ENCODE data around the gene SEC14L5. TPM values are rescaled to one million over a fixed set of nuclear protein-coding genes. Genes with fewer than 3 reads are reported as not detected.

SEC14L5 gene
- total RNA-seq, 1 experiment from 2014 or later = 0.27 TPM

DNA sequence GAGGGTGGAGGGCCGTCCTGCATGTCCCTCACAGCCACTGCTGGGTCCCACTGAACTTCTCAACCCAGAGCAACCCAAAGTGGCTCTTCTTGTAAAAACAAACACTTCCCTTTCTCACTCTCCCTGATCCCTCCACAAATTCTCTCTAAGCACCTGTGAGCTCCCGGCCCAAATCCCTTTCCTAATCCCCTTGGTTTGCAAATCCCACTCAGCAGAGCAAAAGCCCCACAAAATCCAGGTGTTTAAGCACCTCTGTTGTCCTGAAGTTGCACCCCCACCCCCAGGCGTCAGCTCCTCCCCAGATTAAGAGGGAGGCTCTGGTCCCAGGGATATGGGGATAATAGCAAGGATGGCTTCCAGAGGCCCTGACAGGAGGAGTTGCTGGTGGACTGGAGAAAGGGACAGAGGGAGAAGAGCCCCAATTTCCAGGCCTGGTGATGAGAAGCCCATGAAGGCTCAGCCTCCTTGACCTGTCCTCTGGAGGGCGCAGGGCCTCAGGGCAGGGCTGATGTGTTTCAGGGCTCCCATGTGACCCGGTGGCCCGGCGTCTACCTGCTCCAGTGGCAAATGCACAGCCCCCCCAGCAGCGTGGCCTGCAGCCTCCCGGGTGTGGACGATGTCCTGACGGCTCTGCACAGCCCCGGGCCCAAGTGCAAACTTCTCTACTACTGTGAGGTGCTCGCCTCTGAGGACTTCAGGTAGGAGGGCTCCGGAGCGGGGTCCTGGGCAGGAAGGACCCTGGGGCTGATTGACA, 52.6 kb downstream of the SEC14L5 start (continued):
- TF ChIP-seq, protein P1, sequence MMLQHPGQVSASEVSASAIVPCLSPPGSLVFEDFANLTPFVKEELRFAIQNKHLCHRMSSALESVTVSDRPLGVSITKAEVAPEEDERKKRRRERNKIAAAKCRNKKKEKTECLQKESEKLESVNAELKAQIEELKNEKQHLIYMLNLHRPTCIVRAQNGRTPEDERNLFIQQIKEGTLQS (IDR thresholded peaks at IDR 0.05) = no peak
- TF ChIP-seq ELF1 (IDR thresholded peaks at IDR 0.05; ENCODE audit: borderline replicate concordance, low read depth) = no peak
- TF ChIP-seq FOSL1 (IDR thresholded peaks at IDR 0.05; ENCODE audit: low read depth) = no peak
- no peak for TF ChIP-seq TCF7L2 (IDR thresholded peaks at IDR 0.05; ENCODE audit: borderline replicate concordance, extremely low read depth, insufficient read depth, insufficient read length)
- no peak for TF ChIP-seq CBX3 (IDR thresholded peaks at IDR 0.05; ENCODE audit: low read depth)
- TF ChIP-seq ZNF274 (IDR thresholded peaks at IDR 0.05; ENCODE audit: low read depth, low read length) = no peak
- TF ChIP-seq EZH2phosphoT487 (IDR thresholded peaks at IDR 0.05; ENCODE audit: borderline replicate concordance) = no peak
- TF ChIP-seq POLR2AphosphoS5 (IDR thresholded peaks at IDR 0.05; ENCODE audit: low read depth, low read length) = no peak
- no peak for TF ChIP-seq YY1 (IDR thresholded peaks at IDR 0.05; ENCODE audit: extremely low read depth, insufficient replicate concordance, low read depth, low read length)
- no peak for TF ChIP-seq ZFX (IDR thresholded peaks at IDR 0.05)
- TF ChIP-seq, protein P2, sequence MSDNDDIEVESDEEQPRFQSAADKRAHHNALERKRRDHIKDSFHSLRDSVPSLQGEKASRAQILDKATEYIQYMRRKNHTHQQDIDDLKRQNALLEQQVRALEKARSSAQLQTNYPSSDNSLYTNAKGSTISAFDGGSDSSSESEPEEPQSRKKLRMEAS (IDR thresholded peaks at IDR 0.05) = no peak

DNA sequence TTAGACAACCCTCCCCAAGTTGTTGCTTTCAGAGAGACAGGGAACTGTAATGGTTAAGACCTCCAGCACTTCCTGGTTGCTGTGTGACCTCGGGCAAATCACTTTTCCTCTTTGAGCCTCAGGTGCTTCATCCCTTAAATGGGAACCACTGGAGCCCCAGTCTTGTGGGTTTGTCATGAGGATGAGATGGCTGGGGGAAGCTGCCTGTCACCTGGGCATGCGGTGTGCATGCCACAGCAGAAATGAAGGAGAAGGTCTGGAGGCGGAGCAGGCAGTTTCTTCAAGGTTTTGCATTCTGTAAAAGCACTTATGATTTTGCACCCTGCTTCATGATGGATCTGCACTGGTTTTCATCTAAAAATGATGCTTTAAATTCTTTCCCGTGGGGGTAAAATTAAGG, 53.5 kb downstream of the SEC14L5 start:
- no peak overlapping the region for H3K9ac ChIP-seq (ENCODE audit: low read length)
- intact Hi-C loops (cut with micrococcal nuclease) = no loop called here
- POLR2A ChIA-PET = no interaction called here
- CTCF ChIA-PET = no interaction called here
- ATAC-seq (no peak), DNase-seq (ENCODE audit: low read depth, low spot score) (no peak)
- no peaks in the 10 kb centered on the region for H3K79me2 ChIP-seq (ENCODE audit: insufficient read depth, low read length)
- no TSS peak for BruUV-seq (replicated peaks)
- no peak overlapping the region for H2AFZ ChIP-seq (ENCODE audit: low read depth, low read length, poor library complexity, severe bottlenecking)
- RAD21 ChIA-PET (ENCODE audit: low non-redundant PET in 1 of 2, low total read pairs in 2 of 2, uncharacterized antibody in 2 of 2, unreplicated experiment in 2 of 2) = no interaction called here
- no peaks in the 10 kb centered on the region for H4K20me1 ChIP-seq (ENCODE audit: insufficient read depth)
- H3K4me1 ChIP-seq (ENCODE audit: control insufficient read depth in 1 of 2, insufficient read depth in 2 of 2, low read length in 2 of 2) = no peaks in the 10 kb centered on the region
- no peak overlapping the region for H3K4me2 ChIP-seq (ENCODE audit: low read length)
- no peaks in the 10 kb centered on the region for H3K36me3 ChIP-seq (ENCODE audit: control insufficient read depth in 1 of 2, insufficient read depth in 2 of 2, low read length in 2 of 2)
- H3K27ac ChIP-seq (ENCODE audit: low read depth, low read length) = no peak overlapping the region
- H3K9me3 ChIP-seq (ENCODE audit: control insufficient read depth in 1 of 2, insufficient read depth in 1 of 2, low read depth in 1 of 2, low read length in 2 of 2) = no peaks in the 10 kb centered on the region
- H3K4me3 ChIP-seq (replicated peaks in 1 of 2; ENCODE audit: low read depth in 1 of 2, low read length in 2 of 2) = no peak overlapping the region
- no peaks in the 10 kb centered on the region for H3K27me3 ChIP-seq (ENCODE audit: insufficient read depth, low read length)
- H3K9me2 ChIP-seq (ENCODE audit: insufficient read depth) = no peaks in the 10 kb centered on the region
- no peak for TF ChIP-seq SRF (IDR thresholded peaks at IDR 0.05; ENCODE audit: low read depth)
- TF ChIP-seq, protein P3, sequence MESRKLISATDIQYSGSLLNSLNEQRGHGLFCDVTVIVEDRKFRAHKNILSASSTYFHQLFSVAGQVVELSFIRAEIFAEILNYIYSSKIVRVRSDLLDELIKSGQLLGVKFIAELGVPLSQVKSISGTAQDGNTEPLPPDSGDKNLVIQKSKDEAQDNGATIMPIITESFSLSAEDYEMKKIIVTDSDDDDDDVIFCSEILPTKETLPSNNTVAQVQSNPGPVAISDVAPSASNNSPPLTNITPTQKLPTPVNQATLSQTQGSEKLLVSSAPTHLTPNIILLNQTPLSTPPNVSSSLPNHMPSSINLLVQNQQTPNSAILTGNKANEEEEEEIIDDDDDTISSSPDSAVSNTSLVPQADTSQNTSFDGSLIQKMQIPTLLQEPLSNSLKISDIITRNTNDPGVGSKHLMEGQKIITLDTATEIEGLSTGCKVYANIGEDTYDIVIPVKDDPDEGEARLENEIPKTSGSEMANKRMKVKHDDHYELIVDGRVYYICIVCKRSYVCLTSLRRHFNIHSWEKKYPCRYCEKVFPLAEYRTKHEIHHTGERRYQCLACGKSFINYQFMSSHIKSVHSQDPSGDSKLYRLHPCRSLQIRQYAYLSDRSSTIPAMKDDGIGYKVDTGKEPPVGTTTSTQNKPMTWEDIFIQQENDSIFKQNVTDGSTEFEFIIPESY (IDR thresholded peaks at IDR 0.05; ENCODE audit: extremely low read depth, insufficient replicate concordance, low read length) = no peak
- no peak for TF ChIP-seq TCF7L2 (IDR thresholded peaks at IDR 0.05; ENCODE audit: borderline replicate concordance, extremely low read depth, insufficient read depth, insufficient read length)
- no peak for TF ChIP-seq RAD21 (IDR thresholded peaks at IDR 0.05; ENCODE audit: low read depth)
- TF ChIP-seq EGR1 (IDR thresholded peaks at IDR 0.05; ENCODE audit: low read depth) = no peak
- TF ChIP-seq EZH2phosphoT487 (IDR thresholded peaks at IDR 0.05; ENCODE audit: borderline replicate concordance) = no peak
- TF ChIP-seq FOSL1 (IDR thresholded peaks at IDR 0.05; ENCODE audit: low read depth) = no peak
- TF ChIP-seq, protein P4, sequence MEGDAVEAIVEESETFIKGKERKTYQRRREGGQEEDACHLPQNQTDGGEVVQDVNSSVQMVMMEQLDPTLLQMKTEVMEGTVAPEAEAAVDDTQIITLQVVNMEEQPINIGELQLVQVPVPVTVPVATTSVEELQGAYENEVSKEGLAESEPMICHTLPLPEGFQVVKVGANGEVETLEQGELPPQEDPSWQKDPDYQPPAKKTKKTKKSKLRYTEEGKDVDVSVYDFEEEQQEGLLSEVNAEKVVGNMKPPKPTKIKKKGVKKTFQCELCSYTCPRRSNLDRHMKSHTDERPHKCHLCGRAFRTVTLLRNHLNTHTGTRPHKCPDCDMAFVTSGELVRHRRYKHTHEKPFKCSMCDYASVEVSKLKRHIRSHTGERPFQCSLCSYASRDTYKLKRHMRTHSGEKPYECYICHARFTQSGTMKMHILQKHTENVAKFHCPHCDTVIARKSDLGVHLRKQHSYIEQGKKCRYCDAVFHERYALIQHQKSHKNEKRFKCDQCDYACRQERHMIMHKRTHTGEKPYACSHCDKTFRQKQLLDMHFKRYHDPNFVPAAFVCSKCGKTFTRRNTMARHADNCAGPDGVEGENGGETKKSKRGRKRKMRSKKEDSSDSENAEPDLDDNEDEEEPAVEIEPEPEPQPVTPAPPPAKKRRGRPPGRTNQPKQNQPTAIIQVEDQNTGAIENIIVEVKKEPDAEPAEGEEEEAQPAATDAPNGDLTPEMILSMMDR (IDR thresholded peaks at IDR 0.05 in 2 of 3, conservative IDR thresholded peaks at IDR 0.05 in 1 of 3; ENCODE audit: borderline replicate concordance in 1 of 3, insufficient read depth in 1 of 3, low read depth in 2 of 3, low read length in 2 of 3) = no peak
- TF ChIP-seq SIN3A (IDR thresholded peaks at IDR 0.05; ENCODE audit: low read depth) = no peak
- TF ChIP-seq, protein P2 (IDR thresholded peaks at IDR 0.05) = no peak
- TF ChIP-seq ZNF274 (IDR thresholded peaks at IDR 0.05; ENCODE audit: low read depth, low read length) = no peak
- no peak for TF ChIP-seq CBX3 (IDR thresholded peaks at IDR 0.05; ENCODE audit: low read depth)
- TF ChIP-seq YY1 (IDR thresholded peaks at IDR 0.05; ENCODE audit: extremely low read depth, insufficient replicate concordance, low read depth, low read length) = no peak
- TF ChIP-seq, protein P1 (IDR thresholded peaks at IDR 0.05) = no peak
- TF ChIP-seq SP1 (IDR thresholded peaks at IDR 0.05; ENCODE audit: low read depth) = no peak
